Head of caudate nucleus (tissue), 42 donors: Measurements from ENCODE around the gene LAPTM5.

Source experiments
- DNase-seq, 42 donors: peaks; one replicate each; pipeline versions ENCODE4 v3.0.0 to v3.0.0-alpha.2; 2020 to 2021; ENCODE audit warnings: mixed read lengths in 7 of 42
- intact Hi-C: fragments of 100-400 bp; cut with DNase I; formaldehyde crosslinking; loops from one replicate; pipeline ENCODE4 v1.15.0; 2022

Gene LAPTM5

DNA sequence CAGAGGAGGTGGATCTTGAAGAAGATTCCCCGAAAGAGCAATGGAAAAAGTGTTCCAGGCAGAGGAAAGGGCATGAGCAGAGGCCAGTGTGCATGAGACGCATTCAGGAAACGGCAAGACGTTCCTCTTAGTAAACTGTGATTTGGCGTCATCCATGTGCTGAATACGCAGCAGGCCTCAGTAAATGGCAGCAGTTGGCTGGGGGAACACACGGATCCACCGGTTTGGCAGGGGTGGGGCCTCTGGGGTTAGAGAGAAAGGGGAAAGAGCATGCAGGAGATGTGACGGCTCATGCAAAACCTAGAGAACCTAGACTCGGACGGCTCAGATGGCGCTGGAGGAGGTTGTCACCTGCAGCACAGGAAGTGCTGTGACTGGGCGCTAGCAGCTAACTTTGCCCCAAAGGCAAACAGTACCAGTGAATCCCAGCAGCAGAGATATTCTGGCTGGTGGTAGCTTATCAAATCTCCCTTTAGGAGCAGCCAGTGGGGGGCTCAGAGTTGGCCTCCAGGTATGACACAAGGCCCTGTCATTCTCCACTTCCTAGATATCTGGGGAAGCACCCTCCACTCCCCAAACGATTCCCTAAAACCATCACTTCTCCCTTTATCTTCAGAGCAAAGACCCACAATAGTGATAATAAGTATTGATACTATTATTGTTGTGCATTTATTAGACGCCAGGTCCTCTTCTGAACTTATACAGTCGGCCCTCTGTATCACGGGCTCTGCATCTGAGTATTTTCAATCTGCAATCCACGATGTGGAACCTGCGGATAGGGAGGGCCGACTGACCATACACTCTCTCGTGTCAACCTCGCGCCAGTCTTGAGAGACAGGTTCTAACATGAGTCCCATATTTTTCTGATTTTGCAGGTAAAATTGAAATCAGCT, 7.6 kb downstream of the LAPTM5 start:
- DNase-seq = no peak
- intact Hi-C loops = no loop called here

DNA sequence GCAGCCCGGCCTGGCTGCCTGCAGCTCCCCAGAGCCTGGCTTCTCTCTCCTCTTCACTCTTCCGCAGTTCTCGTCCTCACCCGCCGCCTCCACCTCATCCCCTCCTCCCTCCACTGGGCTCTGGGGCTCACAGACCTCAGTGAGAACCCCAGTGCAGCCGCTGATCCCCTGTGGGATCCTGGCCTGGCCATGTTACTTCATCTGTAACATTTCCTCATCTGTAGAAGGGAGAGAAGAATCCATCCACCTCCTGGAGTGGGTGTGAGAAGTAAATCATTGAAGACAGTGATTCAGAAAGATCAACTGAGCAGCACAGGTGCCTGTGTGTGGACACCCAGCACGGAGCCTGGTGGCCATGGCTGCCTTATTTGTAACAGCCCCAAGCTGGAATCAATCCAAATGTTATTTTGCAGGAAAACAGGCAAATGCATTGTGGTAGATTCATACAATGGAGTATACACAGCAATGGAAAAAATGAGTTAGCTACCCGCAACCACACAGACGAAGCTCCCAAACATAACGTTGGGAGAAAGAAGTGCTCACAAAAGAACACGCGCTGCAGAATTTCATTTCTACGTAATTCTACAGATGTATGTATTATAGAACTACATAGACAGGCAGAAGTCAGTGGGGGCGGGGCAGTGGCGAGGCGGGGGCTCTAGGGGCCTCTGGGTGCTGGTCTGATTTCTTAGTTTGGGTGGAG, 8.7 kb downstream of the LAPTM5 start:
- peak in 14 of 42 donors; percentile 31 to 72 (median 58) for DNase-seq
- intact Hi-C loops = no loop called here

DNA sequence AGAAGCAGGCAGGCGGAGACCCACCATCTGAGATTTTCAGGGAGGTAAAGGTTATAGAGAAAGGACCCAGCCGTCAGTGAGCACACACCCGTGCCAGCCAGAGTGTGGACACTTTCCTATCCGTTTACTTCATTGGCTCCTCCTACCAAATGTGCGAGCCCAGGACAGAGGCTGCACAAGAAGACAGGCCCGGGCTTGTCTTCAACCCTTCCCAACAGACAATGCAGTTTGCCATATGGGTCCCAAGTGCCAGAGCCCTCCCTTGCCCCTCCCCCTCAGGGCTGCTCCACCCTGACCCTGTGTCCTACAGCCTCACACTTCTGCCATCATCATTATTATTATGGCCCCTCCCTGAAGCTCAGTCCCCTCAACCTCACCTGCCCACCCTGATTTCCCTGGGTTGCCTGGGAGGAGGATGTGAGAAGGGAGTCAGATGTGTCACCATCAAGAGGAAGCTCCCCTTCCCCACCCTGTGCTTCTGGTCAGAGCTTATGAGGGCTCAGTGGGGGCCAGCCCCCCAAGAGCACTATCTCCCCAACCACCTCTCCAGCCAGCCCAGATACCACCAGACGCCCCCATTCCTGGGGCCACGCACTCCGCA, 9.4 kb downstream of the LAPTM5 start:
- DNase-seq = peak in 30 of 42 donors; percentile 37 to 88 (median 66)
- intact Hi-C loops = no loop called here

DNA sequence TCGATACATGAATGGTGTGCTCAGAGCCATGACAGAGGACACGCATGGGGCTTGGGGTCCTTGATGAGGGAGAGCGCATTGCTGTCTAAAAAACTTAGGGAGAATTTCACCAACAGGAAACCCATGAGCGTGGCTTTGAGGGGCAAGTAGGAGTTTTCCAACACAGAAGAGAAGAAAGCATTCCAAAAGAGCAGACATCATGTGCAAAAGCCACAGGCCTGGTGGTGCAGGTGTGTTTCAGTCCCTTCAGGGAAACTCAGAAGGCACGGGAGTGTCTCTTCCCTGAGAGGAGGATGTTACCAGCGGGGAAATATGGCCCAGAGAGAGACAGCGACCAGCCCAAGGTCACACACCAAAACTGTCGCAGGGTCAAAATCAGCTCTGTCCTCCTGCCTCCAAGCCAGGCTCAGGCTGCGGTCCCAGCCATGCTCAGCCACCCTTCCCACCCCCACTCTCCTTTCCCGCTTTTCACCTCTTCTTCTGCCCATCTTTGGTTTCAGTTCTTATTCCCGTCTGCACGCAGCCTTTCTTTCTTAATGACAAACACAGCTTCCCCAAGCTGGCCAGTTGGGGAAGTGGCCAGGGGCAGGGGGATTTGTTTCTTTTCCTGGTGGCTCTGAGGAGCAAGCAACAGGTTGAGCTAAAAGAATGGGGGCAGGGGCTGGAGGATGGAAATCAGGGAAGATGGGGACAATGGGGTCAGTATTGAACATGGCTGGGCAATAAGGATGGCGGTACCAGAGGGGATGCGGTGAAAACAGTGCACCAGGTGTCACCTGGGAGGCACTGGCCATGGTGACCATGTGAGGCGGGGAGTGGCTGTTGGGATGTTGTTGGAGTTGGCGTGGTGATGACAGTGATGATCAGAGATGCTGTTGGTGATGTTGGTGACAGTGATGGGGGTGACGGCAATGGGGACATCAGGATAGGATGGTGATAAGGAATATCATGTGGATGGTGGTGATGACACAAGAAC, 10.3 kb downstream of the LAPTM5 start:
- intact Hi-C loops = no loop called here
- peak in 6 of 42 donors; percentile 7 to 46 (median 26) for DNase-seq

DNA sequence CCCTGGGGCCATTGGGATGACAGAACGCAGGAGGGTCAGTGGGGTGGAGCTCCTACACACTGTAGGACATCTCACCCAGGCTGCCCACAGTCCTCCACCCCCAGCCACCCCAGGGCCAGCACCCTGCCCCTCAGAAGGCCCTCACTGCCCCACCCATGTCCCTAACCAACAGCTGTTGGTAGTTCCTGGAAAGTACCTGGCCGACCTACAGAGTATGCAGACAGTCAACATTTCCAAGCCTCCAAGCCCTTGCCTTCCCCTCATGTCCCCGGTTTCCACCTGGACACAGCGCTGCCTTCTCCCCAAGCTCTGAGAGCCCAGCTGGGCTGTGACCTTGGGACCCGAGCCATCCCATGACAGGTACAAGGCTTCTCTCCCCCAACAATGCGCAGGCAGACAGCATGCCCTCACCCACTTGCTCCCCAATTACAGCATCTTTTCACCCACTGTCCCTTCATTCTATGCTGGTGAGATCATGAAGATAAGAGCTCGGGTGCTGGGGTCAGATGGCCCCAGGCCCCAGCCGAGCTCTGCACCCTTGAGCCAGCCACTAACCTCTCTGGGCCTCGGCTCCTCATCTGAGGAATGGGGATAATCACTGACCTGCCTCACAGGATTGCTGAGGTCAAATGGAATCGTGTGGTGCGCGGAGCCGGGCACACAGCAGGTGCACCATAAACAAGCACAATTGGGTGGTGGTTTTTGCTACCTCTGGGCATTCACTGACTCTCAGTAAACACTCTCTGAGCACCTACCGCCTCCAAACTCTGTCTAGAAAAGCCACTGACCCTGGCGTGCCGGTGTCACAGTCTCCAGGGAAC, 11.2 kb downstream of the LAPTM5 start:
- no peak for DNase-seq
- intact Hi-C loops = no loop called here

DNA sequence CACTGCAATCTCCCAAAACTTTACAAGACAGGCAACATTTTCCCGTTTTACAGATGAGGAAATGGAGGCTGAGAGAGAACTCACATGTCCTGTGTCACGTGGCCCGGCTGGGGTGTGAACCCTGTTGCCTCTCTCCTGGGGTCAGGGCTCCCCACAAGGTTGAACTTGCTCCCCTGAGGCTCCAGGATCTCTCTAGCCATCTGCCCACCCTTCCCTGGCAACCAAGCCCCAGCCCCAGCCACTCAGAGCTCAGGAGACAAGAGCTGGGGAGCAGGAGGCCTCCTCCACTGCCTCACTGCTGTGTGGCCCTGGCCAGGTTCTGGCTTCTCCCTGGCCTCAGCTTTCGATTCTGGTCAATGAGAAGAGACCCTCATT, 11.8 kb downstream of the LAPTM5 start:
- intact Hi-C loops = no loop called here

DNA sequence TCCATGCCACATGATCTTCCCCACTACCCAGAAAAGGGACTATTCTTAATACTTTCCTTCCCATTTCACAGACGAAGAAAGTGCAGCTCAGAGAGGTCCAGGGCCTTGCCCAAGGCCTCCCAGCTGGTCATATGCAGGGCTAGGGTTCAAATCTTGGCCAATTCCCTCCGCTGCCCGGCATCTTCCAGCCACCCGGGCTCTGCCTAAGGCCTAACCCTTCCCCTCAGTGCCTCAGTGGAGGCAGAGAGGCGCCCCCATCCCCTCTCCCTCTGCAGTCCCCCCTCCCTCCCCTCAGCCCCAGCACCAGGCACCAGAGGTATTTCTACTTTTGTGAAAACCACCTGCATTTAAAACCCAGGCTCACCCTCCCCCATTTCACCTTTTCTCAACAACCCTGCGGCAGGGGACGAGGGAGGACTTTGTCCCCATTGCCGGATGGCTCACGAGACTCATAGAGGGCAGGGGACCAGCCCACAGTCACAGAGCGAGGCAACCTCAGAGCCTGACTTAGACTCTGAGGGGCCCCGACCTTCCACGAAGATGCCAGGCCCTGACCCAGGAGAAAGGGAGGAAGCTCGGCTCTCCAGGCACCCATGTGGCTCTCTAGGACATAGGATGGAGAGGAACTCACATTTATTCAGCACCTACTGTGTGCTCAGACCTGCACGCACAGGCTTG, 12.3 kb downstream of the LAPTM5 start:
- DNase-seq = no peak
- intact Hi-C loops = no loop called here

More for the DNA sequence above, 11.8 kb downstream of the LAPTM5 start:
- no peak for DNase-seq

DNA sequence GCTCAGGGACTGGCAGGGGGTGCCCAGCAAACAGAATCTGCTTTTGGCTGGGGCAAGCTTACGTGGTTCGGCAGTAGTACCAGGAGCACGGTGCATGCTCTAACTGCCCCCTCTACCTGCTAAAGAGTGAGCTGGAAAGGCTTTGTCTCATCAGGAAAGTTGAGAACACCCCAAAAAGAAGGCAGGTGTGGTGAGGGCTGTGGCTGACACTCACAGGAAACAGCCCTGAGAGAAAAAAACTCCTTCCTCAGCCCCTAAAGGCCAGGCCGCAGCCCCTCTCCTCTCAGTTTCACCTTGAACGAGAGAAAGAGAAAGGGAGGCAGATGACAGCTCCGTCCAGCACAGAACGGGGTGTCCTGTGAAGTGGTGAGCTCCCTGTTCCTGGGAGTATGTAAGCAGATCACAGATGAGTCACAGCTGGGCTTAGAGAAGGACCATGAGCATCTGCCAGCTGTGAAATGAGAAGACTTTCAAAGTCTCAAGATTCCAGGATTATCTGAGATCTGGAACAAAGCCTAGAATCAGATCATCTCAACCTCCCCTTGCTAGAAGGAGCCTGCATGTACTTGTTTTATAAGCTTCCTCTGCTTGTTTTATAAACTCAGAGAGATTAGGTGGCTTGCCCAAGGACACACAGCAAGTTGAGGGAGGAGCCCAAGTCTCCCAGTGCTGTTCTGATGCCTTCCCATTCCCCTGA, 13.4 kb downstream of the LAPTM5 start:
- DNase-seq = no peak
- intact Hi-C loops = no loop called here

DNA sequence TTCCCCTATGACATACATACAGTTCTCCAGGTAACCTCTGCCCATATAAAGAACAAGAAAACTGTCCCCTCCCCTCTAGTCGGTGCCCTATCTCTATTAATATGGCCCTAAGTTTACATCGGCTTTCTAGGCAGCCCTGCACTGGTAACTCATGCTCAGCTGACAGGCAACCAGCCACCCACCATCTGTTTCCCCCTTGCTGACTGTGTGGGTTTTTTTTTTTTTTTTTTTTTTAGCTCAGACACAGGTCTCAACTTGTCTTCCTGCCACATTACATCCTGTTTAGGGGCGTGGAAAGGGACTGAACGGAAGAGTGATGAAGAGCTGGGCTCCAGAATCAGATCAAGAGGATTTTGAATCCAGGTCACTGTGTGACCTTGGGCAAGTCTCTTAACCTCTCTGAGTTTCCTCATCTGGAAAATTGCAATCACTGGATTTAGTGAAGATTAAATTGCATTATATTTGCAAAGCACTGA, 14.0 kb downstream of the LAPTM5 start:
- intact Hi-C loops = no loop called here
- peak in 2 of 42 donors; percentile 28 to 49 for DNase-seq

DNA sequence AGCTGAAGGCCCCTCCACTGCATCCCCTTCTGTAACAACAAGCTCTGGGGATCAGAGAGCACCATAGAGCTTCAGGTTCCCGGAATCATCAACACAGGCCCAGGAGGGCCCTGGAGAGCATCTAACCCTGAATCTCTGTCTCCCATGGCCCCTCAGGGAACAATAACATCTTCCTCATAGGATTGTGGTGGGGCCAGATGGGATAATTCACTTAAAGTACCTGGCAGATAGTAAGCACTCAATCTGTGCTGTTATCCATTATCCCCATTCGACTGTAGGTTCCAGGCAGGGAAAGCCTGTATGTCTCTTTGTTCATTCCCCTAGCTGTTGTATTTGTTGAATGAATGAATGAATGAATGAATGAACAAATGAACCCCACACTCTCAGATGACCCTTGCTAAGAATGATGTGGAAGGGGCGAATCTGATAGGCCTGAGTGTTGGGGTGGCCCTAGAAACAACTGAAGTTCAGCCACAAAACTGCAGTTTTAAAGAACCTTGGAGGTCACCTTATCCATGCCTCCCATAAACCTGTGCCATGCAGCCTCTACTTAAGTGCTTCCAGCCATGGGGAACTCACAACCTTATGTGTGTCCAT, 14.5 kb downstream of the LAPTM5 start:
- intact Hi-C loops = no loop called here
- DNase-seq = no peak

DNA sequence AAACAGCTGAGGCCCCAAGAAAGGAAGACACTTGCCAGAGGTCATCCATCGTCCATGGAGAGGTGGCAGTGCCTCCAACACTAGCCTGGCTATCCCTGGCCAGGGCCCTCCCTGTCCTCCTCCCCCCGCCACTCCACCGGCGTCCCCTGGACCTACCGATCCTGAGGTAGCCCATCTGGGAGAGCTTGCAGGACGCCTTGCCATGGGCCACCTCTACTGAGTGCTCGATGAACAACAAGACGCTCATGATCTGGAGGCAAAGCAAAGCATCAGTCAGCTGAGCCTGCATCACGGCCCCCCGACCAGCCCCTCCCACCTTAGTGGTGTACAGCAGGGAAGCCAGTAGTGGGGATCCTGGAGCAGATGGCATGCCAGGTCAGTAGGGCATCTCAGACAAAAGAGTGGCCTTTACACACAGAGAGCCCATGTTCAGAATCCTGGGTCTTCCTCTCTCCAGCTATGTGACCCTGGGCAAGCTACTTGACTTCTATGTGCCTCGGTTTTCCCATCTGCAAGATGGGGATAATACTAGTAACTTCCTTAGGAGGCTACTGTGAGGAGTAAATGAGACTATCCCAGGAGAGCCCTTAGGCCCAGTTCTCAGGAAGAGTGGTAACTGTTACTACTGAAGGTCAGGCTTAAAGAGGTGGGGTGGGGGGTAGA, 15.1 kb downstream of the LAPTM5 start:
- no peak for DNase-seq
- intact Hi-C loops = no loop called here

DNA sequence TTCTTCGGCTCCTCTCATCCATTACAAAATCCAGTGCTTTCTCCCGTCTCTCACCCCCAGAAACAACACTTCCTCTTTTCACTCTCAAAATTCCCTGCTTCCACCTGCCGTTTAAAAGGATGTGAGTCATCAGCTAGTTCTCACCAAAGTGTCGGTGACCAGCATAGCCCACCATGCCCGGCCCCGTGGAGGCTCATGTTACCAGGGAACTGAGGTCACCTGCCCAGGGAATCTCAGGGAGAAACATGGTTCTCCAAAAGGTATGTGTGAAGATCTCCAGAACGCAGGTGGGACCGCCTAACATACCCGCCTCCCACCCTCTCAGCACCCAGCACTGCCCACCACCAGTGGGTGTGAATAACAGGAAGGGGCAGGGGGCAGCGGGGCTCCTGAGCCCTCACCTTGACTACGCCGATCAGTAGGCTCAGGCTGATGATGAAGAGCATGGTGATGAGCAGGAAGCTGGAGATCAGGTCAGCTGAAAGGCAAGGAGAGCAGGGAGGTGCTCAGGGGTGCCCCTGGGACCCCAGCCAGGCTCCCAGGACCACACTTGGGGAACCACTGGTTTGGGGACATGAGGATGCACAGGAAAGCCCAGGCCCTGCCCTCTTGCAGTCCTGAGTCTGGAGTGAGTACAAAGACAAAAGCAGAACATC, 16.2 kb downstream of the LAPTM5 start:
- intact Hi-C loops = no loop called here
- no peak for DNase-seq

DNA sequence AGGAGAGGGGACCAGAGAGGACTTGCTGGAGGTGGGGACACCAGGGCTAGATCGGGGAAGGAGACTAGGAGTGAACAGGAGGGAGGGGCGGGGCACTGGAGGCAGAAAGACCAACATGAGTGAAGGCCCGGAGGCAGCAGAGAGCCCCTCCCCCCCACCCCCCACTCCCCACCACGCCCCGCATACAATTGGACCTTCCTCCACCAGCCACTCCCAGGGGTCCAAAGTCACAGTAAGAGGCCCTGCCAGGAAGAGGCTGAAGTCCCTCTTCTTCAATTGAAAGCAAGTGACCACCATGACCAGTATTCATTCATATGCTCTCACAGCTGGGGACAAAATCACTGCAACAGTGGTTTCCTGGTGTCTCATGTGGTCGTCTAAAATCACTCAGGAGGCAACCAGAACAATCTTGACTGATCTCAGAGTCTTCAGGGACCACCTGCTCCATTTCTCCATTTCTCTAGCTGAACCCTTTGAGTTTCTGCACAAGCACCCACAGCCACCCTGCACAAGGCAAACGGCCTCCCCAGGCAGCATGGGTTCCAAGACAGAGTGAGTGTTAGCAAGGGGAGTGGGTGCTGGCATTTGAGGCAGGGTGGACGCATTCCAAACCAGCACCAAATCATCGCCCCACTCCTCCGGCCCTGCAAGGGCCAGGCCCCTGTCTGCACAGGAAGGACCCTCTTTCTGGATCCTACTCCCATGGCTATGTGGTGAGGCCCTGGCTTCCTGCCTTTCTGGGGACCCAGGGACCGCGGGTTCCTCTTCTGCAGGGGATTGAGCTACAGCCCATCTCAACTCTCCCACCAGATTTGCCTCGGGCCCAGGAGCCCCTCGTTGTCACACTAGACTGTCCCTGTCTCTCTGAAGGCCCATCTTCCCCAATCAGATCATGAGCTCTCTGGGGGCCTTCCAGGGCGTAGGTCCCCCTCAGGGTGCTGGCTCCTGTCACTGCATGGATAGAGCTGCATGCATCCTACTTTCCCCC, 17.0 kb downstream of the LAPTM5 start:
- no peak for DNase-seq
- intact Hi-C loops = no loop called here

DNA sequence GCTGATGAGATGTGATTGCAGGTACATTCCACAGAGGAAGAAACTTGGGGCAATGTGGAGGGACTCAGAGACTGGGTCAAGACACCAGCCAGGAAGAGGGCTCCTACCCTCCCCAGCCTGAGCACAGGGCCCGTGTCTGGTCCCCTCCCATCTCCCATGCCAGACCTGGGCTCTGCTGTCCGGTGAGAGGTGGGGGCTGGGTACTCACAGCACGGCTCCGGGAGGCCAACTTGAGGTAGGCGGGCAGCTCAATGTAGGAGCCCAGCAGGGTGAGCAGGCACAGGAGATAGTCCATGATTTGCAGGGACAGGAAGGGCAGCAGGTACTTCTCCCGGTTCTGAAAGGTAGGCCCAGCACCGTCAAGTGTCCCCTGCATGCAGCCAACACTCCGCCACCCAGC, 18.0 kb downstream of the LAPTM5 start:
- intact Hi-C loops = no loop called here
- DNase-seq = no peak
